Breast epithelium (tissue), 4 donors: ENCODE data around the gene CCDC150. TPM values are rescaled to one million over a fixed set of nuclear protein-coding genes. Genes with fewer than 3 reads are reported as not detected.

Source experiments
- DNase-seq, 2 donors: peaks; one replicate each; pipeline ENCODE4 v3.0.0-alpha.2; 2019; ENCODE audit warnings: low spot score in 2 of 2
- H3K27ac ChIP-seq, 2 donors: fragments of 200-600 bp; sonication (generic) in 1 of 2; one replicate each; pipeline ENCODE4 v1.5.1; 2016 to 2019; ENCODE audit warnings: mild to moderate bottlenecking in 1 of 2
- H3K27me3 ChIP-seq, 2 donors: fragments of 200-600 bp; sonication (generic) in 1 of 2; one replicate each; pipeline versions ENCODE4 v1.5.1 to v1.6.0; 2017 to 2019; ENCODE audit warnings: control low read depth in 1 of 2, mild to moderate bottlenecking in 1 of 2
- H3K36me3 ChIP-seq: fragments of 200-600 bp; one replicate; pipeline ENCODE4 v1.5.1; 2019
- H3K4me1 ChIP-seq, 2 donors: fragments of 200-600 bp; sonication (generic); one replicate each; pipeline ENCODE4 v1.5.1; 2016 to 2019; ENCODE audit warnings: control low read depth in 1 of 2
- H3K4me3 ChIP-seq, 3 donors: fragments of 200-600 bp; sonication (generic); 1 replicate in 2 of 3; 2 replicates in 1 of 3; pipeline ENCODE4 v1.5.1; 2016 to 2019; ENCODE audit warnings: mild to moderate bottlenecking in 3 of 3, moderate library complexity in 2 of 3
- H3K9me3 ChIP-seq, 2 donors: fragments of 200-600 bp; sonication (generic) in 1 of 2; one replicate each; pipeline ENCODE4 v1.5.1; 2016 to 2019; ENCODE audit warnings: control low read depth in 1 of 2
- POLR2A ChIP-seq: fragments of 450-650 bp; IDR thresholded peaks from one replicate; pipeline ENCODE4 v1.6.1; 2016; ENCODE audit warnings: antibody characterized with exemption, mild to moderate bottlenecking, moderate library complexity
- POLR2AphosphoS5 ChIP-seq, 3 donors: sonication (generic); formaldehyde crosslinking; IDR thresholded peaks; one replicate each; pipeline ENCODE4 v1.6.1; 2017; ENCODE audit warnings: antibody characterized with exemption in 3 of 3
- intact Hi-C: fragments of 100-400 bp; cut with DNase I; formaldehyde crosslinking; loops from one replicate; pipeline ENCODE4 v1.15.1; 2023; ENCODE audit warnings: low total_unique reads
- total RNA-seq, 3 donors: library from RNA; depleted of rRNA; stranded (reverse); fragments of >200 nt; gene quantifications; one replicate each; pipeline ENCODE4 v1.1.0, GENCODE V29; 2016
- TF ChIP-seq, protein P1 (sequence below), 3 donors: fragments of 450-650 bp; IDR thresholded peaks; one replicate each; pipeline ENCODE4 v1.5.1; 2016 to 2017; ENCODE audit warnings: antibody characterized with exemption in 3 of 3, mild to moderate bottlenecking in 3 of 3, moderate library complexity in 3 of 3

CCDC150 gene
- total RNA-seq, 3 donors from 2014 or later, result 2.0 to 5.9 (median 3.8) TPM

GRCh38 chr2:196635156-196635555 lies 4.4 kb upstream of the CCDC150 start:
- H3K36me3 ChIP-seq, result no peaks in the 10 kb centered on the region
- no peak for DNase-seq
- no peaks in the 10 kb centered on the region for H3K27me3 ChIP-seq
- no peak overlapping the region for H3K4me3 ChIP-seq
- intact Hi-C loops, result no loop called here
- H3K4me1 ChIP-seq, result no peaks in the 10 kb centered on the region
- TF ChIP-seq POLR2A (no peak), POLR2AphosphoS5 (IDR thresholded peaks at IDR 0.05) (no peak)
- TF ChIP-seq, protein P1, sequence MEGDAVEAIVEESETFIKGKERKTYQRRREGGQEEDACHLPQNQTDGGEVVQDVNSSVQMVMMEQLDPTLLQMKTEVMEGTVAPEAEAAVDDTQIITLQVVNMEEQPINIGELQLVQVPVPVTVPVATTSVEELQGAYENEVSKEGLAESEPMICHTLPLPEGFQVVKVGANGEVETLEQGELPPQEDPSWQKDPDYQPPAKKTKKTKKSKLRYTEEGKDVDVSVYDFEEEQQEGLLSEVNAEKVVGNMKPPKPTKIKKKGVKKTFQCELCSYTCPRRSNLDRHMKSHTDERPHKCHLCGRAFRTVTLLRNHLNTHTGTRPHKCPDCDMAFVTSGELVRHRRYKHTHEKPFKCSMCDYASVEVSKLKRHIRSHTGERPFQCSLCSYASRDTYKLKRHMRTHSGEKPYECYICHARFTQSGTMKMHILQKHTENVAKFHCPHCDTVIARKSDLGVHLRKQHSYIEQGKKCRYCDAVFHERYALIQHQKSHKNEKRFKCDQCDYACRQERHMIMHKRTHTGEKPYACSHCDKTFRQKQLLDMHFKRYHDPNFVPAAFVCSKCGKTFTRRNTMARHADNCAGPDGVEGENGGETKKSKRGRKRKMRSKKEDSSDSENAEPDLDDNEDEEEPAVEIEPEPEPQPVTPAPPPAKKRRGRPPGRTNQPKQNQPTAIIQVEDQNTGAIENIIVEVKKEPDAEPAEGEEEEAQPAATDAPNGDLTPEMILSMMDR (IDR thresholded peaks at IDR 0.05), result no peak
- H3K9me3 ChIP-seq, result peaks cover 4 to 16% of the 10 kb centered on the region in 2 donors
- no peak overlapping the region for H3K27ac ChIP-seq

DNA sequence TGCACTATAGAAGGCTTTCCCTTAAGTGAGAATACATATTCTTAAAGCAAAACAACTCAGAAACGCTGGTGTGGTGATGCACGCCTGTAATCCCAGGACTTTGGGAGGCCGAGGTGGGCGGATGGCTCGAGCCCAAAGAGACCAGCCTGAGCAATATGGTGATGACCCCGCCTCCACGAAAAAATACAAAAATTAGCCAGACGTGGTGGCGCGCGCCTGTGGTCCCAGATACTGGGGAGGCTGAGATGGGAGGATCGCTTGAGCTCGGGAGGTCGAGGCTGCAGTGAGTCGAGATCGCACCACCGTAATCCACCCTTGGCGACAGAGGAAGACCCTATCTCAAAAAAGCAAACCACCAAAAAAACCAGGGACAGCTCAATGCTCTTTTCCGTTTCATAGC lies 750 bp upstream of the CCDC150 start:
- DNase-seq, result no peak
- Histone ChIP-seq H3K36me3 (no peaks in the 10 kb centered on the region), H3K4me1 (no peaks in the 10 kb centered on the region), H3K27ac (no peak overlapping the region), H3K4me3 (peak overlapping the region in 2 of 3 donors; percentile 64 to 73), H3K9me3 (no peaks in the 10 kb centered on the region), H3K27me3 (no peaks in the 10 kb centered on the region)
- intact Hi-C loops, result no loop called here
- TF ChIP-seq POLR2A, result no peak
- TF ChIP-seq, protein P1 (IDR thresholded peaks at IDR 0.05), result no peak
- no peak for TF ChIP-seq POLR2AphosphoS5 (IDR thresholded peaks at IDR 0.05)

DNA sequence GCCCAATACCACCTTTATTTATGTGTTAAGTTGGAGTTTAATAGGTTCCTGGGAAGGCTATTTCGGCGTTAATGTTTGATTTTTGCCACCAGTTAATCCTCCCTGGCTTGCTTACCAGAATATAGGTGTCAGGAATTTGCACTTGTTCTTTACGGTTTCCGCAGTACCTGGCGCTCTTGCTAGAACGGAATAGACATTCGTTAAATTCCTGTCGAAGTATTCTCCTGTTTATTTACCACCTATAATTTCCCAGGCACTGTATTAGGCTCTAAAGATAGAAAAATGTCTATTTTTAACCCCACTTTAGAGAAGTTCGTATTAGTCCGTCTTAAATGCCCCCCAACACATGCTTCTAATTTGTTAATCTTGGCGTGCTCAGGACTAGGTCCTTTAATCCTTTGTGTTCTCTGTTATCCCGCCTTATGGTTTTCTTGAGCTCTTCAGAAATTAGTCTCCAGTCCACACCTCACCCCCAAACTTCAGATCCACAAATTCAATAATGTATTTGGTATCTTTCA lies 575 bp downstream of the CCDC150 start:
- Histone ChIP-seq H3K4me3 (peak overlapping the region; percentile 63 to 73 (median 64)), H3K4me1 (no peaks in the 10 kb centered on the region), H3K27ac (no peak overlapping the region), H3K36me3 (no peaks in the 10 kb centered on the region), H3K27me3 (no peaks in the 10 kb centered on the region), H3K9me3 (no peaks in the 10 kb centered on the region)
- TF ChIP-seq, protein P1 (IDR thresholded peaks at IDR 0.05), result no peak
- TF ChIP-seq POLR2AphosphoS5 (IDR thresholded peaks at IDR 0.05) (no peak), POLR2A (no peak)
- intact Hi-C loops, result no loop called here
- no peak for DNase-seq

- Histone ChIP-seq H3K36me3 (no peaks in the 10 kb centered on the region), H3K9me3 (peaks cover 26 to 36% of the 10 kb centered on the region in 2 donors), H3K27me3 (no peaks in the 10 kb centered on the region), H3K4me1 (no peaks in the 10 kb centered on the region), H3K4me3 (no peak overlapping the region), H3K27ac (no peak overlapping the region)
- TF ChIP-seq POLR2AphosphoS5 (IDR thresholded peaks at IDR 0.05) (no peak), POLR2A (no peak)
- intact Hi-C loops, result no loop called here
- no peak for DNase-seq
These were observed 9.7 kb downstream of the CCDC150 start for GRCh38 chr2:196649202-196649601.

- peaks cover 26 to 36% of the 10 kb centered on the region in 2 donors for H3K9me3 ChIP-seq
These were observed 12.0 kb downstream of the CCDC150 start for GRCh38 chr2:196651387-196652094.

More at GRCh38 chr2:196651387-196652094, 12.0 kb downstream of the CCDC150 start:
- Histone ChIP-seq H3K4me3 (no peak overlapping the region), H3K27ac (no peak overlapping the region), H3K36me3 (no peaks in the 10 kb centered on the region), H3K4me1 (no peaks in the 10 kb centered on the region), H3K27me3 (no peaks in the 10 kb centered on the region)
- intact Hi-C loops, result no loop called here
- TF ChIP-seq, protein P1 (IDR thresholded peaks at IDR 0.05), result no peak
- no peak for TF ChIP-seq POLR2AphosphoS5 (IDR thresholded peaks at IDR 0.05)
- no peak for TF ChIP-seq POLR2A
- no peak for DNase-seq
